Sigmoid colon (tissue), 3 donors: ENCODE measurements around the gene ALKBH2.

ENCODE experiments used
- CTCF ChIP-seq, 4 experiments: fragments of 450-650 bp in 3 of 4; fragments of 200-600 bp in 1 of 4; IDR thresholded peaks; one replicate each; pipeline ENCODE4 v1.5.1; 2016 to 2019; ENCODE audit warnings: antibody characterized with exemption in 4 of 4, mild to moderate bottlenecking in 3 of 4, moderate library complexity in 2 of 4
- POLR2A ChIP-seq, 2 donors: fragments of 450-650 bp; IDR thresholded peaks; one replicate each; pipeline ENCODE4 v1.6.1; 2016; ENCODE audit warnings: antibody characterized with exemption in 2 of 2, mild to moderate bottlenecking in 2 of 2, moderate library complexity in 2 of 2

- TF ChIP-seq POLR2A (IDR thresholded peaks at IDR 0.05): no peak
- no peak for TF ChIP-seq CTCF (IDR thresholded peaks at IDR 0.05)
Measured at GRCh38 chr12:109130297-109131153, 37.3 kb upstream of the ALKBH2 start.
